Coronary artery (tissue), 2 donors: Measurements from ENCODE around the gene PFKFB3.

ENCODE experiments used
- DNase-seq: peaks from one replicate; pipeline ENCODE4 v3.0.0-alpha.2; 2017; ENCODE audit warnings: low spot score
- H3K27ac ChIP-seq, 2 donors: fragments of 200-600 bp; sonication (generic); one replicate each; pipeline ENCODE4 v1.5.1; 2016 to 2019
- H3K4me3 ChIP-seq: fragments of 200-600 bp; sonication (generic); 2 replicates; pipeline ENCODE4 v1.5.1; 2016; ENCODE audit warnings: mild to moderate bottlenecking, moderate library complexity
- TF ChIP-seq, protein P1 (sequence below): fragments of 200-600 bp; sonication (generic); IDR thresholded peaks from one replicate; pipeline ENCODE4 v1.5.1; 2019; ENCODE audit warnings: antibody characterized with exemption

The PFKFB3 gene

DNA sequence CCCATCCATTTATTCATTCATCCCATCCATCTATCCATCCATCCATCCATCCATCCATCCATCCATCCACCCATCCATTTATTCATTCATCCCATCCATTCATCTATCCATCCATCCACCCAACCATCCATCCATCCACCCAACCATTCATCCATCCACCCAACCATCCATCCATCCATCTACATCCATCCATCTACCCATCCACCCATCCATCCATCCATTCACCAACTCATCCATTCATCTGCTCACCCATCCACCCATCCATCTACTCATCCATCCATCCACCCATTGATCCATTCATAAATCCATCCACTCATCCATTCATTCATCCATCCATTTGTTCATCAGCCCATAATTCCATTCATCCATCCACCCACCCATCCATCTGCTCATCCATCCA is 56.4 kb downstream of the PFKFB3 start:
- DNase-seq = no peak
- H3K4me3 ChIP-seq = no peak overlapping the region
- no peak overlapping the region for H3K27ac ChIP-seq
- TF ChIP-seq, protein P1, sequence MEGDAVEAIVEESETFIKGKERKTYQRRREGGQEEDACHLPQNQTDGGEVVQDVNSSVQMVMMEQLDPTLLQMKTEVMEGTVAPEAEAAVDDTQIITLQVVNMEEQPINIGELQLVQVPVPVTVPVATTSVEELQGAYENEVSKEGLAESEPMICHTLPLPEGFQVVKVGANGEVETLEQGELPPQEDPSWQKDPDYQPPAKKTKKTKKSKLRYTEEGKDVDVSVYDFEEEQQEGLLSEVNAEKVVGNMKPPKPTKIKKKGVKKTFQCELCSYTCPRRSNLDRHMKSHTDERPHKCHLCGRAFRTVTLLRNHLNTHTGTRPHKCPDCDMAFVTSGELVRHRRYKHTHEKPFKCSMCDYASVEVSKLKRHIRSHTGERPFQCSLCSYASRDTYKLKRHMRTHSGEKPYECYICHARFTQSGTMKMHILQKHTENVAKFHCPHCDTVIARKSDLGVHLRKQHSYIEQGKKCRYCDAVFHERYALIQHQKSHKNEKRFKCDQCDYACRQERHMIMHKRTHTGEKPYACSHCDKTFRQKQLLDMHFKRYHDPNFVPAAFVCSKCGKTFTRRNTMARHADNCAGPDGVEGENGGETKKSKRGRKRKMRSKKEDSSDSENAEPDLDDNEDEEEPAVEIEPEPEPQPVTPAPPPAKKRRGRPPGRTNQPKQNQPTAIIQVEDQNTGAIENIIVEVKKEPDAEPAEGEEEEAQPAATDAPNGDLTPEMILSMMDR = no peak

DNA sequence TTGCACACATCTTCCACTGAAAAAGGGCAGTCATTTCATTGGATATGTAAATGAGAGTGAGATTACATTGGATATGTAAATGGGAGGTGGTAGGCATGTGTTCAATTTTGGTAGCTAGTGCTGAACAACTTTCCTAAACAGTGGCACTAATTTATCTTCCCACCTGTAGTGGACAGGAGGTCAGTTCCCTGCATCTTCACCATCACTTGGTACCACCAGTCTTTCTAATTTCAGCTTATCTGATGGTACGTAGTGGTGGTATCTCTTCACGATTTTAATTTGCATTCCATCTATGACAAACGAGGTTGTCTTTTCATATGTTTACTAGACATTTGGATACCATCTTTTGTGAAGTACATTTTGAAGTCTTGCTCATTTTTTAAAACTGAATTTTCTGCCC is 58.1 kb downstream of the PFKFB3 start:
- no peak overlapping the region for H3K27ac ChIP-seq
- H3K4me3 ChIP-seq = no peak overlapping the region
- TF ChIP-seq, protein P1 = no peak
- DNase-seq = no peak

DNA sequence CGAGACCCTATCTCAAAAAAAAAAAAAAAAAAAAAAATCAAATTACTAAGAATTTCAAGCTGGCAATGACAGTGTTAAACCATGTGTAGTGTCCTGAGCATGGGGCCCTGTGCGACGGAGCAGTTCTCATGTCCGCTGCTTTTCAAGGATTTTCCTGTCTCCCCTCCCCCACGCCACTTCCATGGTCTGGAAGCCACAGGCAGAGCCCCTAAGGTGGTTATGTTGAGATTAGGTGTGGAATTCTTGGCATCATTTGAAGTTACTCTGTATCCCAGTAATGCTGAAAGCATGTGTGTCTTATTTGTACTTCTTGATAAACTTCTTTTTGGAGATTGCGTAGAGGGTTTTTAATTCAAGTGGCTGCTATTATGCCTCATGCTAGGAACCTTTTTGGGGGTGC is 65.2 kb downstream of the PFKFB3 start:
- DNase-seq = no peak
- TF ChIP-seq, protein P1 = no peak
- H3K27ac ChIP-seq = no peak overlapping the region
- H3K4me3 ChIP-seq = no peak overlapping the region

DNA sequence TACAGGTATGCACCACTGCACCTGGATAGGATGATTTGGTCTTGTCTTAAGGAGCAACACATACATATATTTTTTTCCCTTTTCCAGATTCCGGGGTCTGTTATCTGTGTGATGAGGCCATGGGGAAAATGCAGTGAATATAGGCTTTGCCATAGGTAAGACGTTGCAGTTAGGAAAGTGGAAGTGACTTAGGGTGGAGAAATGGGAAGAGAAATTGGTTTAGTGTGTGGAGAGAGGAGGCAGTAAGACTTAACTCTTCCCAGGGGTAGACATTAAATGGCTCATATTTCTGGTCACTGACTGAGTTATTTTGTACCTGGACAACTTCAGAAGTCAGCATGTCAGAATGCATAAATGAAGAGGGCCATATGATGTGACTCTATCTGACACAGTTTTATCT is 66.7 kb downstream of the PFKFB3 start:
- H3K27ac ChIP-seq = no peak overlapping the region
- no peak overlapping the region for H3K4me3 ChIP-seq
- TF ChIP-seq, protein P1 = no peak
- DNase-seq = no peak

DNA sequence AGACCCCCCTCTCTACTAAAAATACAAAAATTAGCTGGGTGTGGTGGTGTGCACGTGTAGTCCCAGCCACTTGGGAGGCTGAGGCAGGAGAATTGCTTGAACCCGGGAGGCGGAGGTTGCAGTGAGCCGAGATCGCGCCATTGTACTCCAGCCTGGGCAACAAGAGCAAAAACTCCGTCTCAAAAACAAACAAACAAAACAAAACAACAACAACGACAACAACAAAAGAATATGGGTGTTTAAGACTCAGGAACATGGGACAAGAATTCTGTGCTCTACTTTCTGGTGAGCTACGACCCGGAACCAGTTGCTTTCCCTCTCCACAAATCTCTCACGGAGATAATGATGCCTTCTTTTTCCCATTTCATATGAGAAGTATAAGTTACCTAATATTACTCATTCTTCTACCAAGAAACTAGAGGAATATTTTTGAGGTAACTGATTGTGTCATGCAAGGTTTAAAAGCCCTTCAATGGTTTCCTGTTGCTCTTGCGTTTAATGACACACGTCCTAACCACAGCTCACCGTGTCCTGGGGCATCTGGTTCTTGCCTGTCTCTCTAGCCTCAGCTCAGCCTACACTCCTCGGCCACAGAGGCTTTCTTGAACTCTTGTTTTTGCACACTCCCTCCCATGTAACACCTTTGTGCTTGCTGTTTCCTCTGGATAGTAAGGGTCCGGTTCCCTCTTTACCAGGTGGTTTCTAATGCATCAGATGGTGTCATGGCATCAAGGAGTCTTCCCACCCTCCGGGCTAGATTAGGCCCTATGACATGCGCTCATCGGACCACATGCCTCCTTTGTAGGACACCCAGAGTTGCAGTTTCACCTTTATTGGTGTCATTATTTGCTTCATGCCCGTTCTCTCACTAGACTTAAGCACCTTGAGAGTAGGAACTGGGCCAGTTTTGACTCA is 67.5 kb downstream of the PFKFB3 start:
- Histone ChIP-seq H3K4me3 (no peak overlapping the region), H3K27ac (no peak overlapping the region)
- DNase-seq = no peak
- TF ChIP-seq, protein P1 = no peak

DNA sequence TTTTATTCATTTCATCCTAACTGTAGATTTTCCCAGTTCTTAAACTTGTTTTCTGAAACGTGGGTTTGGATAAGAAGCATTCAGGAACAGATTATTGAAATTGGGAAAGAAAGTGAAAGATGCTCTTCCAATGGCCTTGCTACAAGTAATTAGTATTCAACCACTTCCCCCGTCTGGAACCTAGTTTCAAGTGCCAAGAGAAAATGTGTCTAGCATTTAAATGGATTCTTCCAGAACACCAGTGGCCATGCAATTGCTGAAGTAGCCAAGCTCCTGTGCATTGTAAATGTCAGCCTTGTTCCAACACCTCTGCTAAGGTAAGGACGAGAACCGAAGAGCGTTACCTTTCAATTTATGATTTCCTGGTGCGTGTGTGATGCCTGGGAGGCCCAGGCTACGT is 68.2 kb downstream of the PFKFB3 start:
- no peak overlapping the region for H3K4me3 ChIP-seq
- H3K27ac ChIP-seq = no peak overlapping the region
- no peak for DNase-seq
- TF ChIP-seq, protein P1 = no peak

DNA sequence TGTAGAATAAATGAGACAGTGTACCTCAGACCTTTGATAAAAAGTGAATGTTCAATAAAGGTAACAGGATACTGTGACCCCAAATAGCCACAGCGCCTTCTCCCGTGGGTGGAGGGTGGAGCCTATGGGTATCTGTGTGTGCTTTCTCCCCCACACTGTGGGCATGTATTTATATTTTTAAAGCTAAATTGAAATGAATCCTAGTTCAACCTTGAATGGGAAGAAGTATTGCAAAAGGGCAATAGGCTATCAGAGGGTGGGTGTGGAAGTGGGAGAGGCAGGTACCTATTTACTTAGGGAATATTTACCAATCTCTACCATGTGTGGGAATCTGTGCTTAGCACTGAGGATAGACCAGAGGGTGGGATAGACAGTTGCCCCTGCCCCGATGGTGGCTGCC is 68.9 kb downstream of the PFKFB3 start:
- DNase-seq = no peak
- TF ChIP-seq, protein P1 = no peak
- Histone ChIP-seq H3K4me3 (no peak overlapping the region), H3K27ac (no peak overlapping the region)
